GM23338 (cell line): ENCODE results near the gene GOLT1A. TPM values are rescaled to one million over a fixed set of nuclear protein-coding genes. Genes with fewer than 3 reads are reported as not detected.

Source experiments
- ATAC-seq: fragments of 200-7000 bp; cut with Tn5 transposase; 3 replicates; pipeline ENCODE4 v1.9.1; 2020
- DNase-seq: peaks from one replicate; pipeline ENCODE4 v3.0.0-alpha.2; 2015; ENCODE audit warnings: low spot score
- H2AFZ ChIP-seq: fragments of 200-600 bp; sonication (generic); 2 replicates; pipeline ENCODE4 v1.8.0; 2016; ENCODE audit warnings: antibody characterized with exemption, mild to moderate bottlenecking, moderate library complexity
- H3F3A ChIP-seq: fragments of 200-600 bp; sonication (generic); replicated peaks from 2 replicates; pipeline ENCODE4 v1.8.0; 2017; ENCODE audit warnings: antibody characterized with exemption, mixed run types, low read depth
- H3K27ac ChIP-seq: fragments of 200-600 bp; sonication (generic); 2 replicates; pipeline ENCODE4 v1.6.1; 2016; ENCODE audit warnings: low read depth
- H3K27me3 ChIP-seq: fragments of 200-600 bp; sonication (generic); 2 replicates; pipeline ENCODE4 v1.8.0; 2016; ENCODE audit warnings: mild to moderate bottlenecking, mixed run types, moderate library complexity; ENCODE audit not compliant: insufficient read depth
- H3K36me3 ChIP-seq: fragments of 200-600 bp; sonication (generic); 2 replicates; pipeline ENCODE4 v1.8.0; 2016; ENCODE audit warnings: mild to moderate bottlenecking; ENCODE audit not compliant: insufficient read depth
- H3K4me1 ChIP-seq: fragments of 200-600 bp; sonication (generic); 2 replicates; pipeline ENCODE4 v1.8.0; 2016; ENCODE audit warnings: mild to moderate bottlenecking, moderate library complexity; ENCODE audit not compliant: insufficient read depth
- H3K4me2 ChIP-seq: fragments of 200-600 bp; sonication (generic); 2 replicates; pipeline ENCODE4 v1.7.1; 2017; ENCODE audit warnings: mixed run types
- H3K4me3 ChIP-seq: fragments of 200-600 bp; sonication (generic); 2 replicates; pipeline ENCODE4 v1.6.1; 2016; ENCODE audit warnings: mixed run types
- H3K79me2 ChIP-seq: fragments of 200-600 bp; sonication (generic); replicated peaks from 2 replicates; pipeline ENCODE4 v1.8.0; 2017; ENCODE audit warnings: mild to moderate bottlenecking; ENCODE audit not compliant: insufficient read depth
- H3K9me2 ChIP-seq: fragments of 200-600 bp; sonication (generic); 2 replicates; pipeline ENCODE4 v1.8.0; 2017; ENCODE audit not compliant: insufficient read depth
- H4K20me1 ChIP-seq: fragments of 200-600 bp; sonication (generic); replicated peaks from 2 replicates; pipeline ENCODE4 v1.8.0; 2017; ENCODE audit warnings: mild to moderate bottlenecking; ENCODE audit not compliant: insufficient read depth
- H3K27ac Mint-ChIP-seq: 2 replicates; pipeline ENCODE4 v1.8.0; 2020; ENCODE audit warnings: inconsistent platforms, mild to moderate bottlenecking, moderate library complexity, mixed read lengths
- H3K27me3 Mint-ChIP-seq: 3 replicates; pipeline ENCODE4 v1.8.0; 2022; ENCODE audit warnings: low read depth, mild to moderate bottlenecking, moderate library complexity, mixed read lengths, inconsistent platforms; ENCODE audit not compliant: insufficient read depth, poor library complexity
- H3K36me3 Mint-ChIP-seq: 3 replicates; pipeline ENCODE4 v1.8.0; 2021; ENCODE audit warnings: low read depth, mild to moderate bottlenecking, inconsistent platforms, moderate library complexity, mixed read lengths
- H3K4me1 Mint-ChIP-seq: 3 replicates; pipeline ENCODE4 v1.8.0; 2020; ENCODE audit warnings: mild to moderate bottlenecking, inconsistent platforms, mixed read lengths
- H3K4me3 Mint-ChIP-seq: 3 replicates; pipeline ENCODE4 v1.8.0; 2021; ENCODE audit warnings: moderate library complexity, mild to moderate bottlenecking, inconsistent platforms, mixed read lengths
- H3K9me3 Mint-ChIP-seq: 3 replicates; pipeline ENCODE4 v1.8.0; 2020; ENCODE audit warnings: moderate library complexity, mild to moderate bottlenecking, inconsistent platforms, mixed read lengths
- CREB1 ChIP-seq: fragments of 250-450 bp; sonication (Bioruptor Pico); IDR thresholded peaks from 2 replicates; pipeline ENCODE4 v1.5.0; 2020; ENCODE audit warnings: low read depth, mild to moderate bottlenecking, moderate library complexity
- EZH2 ChIP-seq: fragments of 200-600 bp; sonication (generic); IDR thresholded peaks from one replicate; pipeline ENCODE4 v1.8.0; 2017; ENCODE audit warnings: antibody characterized with exemption, mild to moderate bottlenecking, low read depth; ENCODE audit not compliant: unreplicated experiment
- EZH2phosphoT487 ChIP-seq: fragments of 200-600 bp; sonication (generic); IDR thresholded peaks from one replicate; pipeline ENCODE4 v1.8.1; 2018; ENCODE audit warnings: antibody characterized with exemption; ENCODE audit not compliant: unreplicated experiment
- JUNB ChIP-seq: IDR thresholded peaks from one replicate; pipeline ENCODE4 v1.6.1; 2016; ENCODE audit warnings: antibody characterized with exemption; ENCODE audit not compliant: unreplicated experiment
- NANOG ChIP-seq: IDR thresholded peaks from 2 replicates; pipeline ENCODE4 v1.6.1; 2016; ENCODE audit warnings: antibody characterized with exemption, borderline replicate concordance
- STAT1 ChIP-seq: IDR thresholded peaks from one replicate; pipeline ENCODE4 v1.6.1; 2016; ENCODE audit warnings: antibody characterized with exemption; ENCODE audit not compliant: unreplicated experiment
- ZNF114 ChIP-seq: fragments of 250-450 bp; sonication (Bioruptor Pico); IDR thresholded peaks from 2 replicates; pipeline ENCODE4 v1.5.0; 2020; ENCODE audit warnings: mild to moderate bottlenecking, moderate library complexity
- ZNF331 ChIP-seq: fragments of 250-450 bp; sonication (Bioruptor Pico); IDR thresholded peaks from 2 replicates; pipeline ENCODE4 v1.5.0; 2020; ENCODE audit warnings: low read depth, mild to moderate bottlenecking, moderate library complexity
- polyA plus RNA-seq: library from polyadenylated mRNA; unstranded; fragments of >200 nt; fragmentation: Nextera tagmentation; extraction: Ambion mirVana; gene quantifications from 2 replicates; pipeline ENCODE4 v1.2.1, GENCODE V29; 2016
- total RNA-seq: library from RNA; depleted of rRNA; stranded (reverse); fragments of >200 nt; shearing (Covaris generic); gene quantifications from 2 replicates; pipeline ENCODE4 v1.2.3, GENCODE V29; 2014
- TF ChIP-seq, protein P1 (sequence below), 2 experiments: fragments of 200-600 bp in 1 of 2; sonication (generic) in 1 of 2; conservative IDR thresholded peaks; 2 replicates each; pipeline versions ENCODE4 v1.5.1 to v1.6.1; 2016 to 2017; ENCODE audit warnings: antibody characterized with exemption in 2 of 2, low read depth in 2 of 2, mild to moderate bottlenecking in 2 of 2, moderate library complexity in 1 of 2
- TF ChIP-seq, protein P2 (sequence below): IDR thresholded peaks from one replicate; pipeline ENCODE4 v1.6.1; 2018; ENCODE audit warnings: antibody characterized with exemption; ENCODE audit not compliant: unreplicated experiment
- TF ChIP-seq, protein P3 (sequence below): IDR thresholded peaks from 2 replicates; pipeline ENCODE4 v1.6.1; 2016; ENCODE audit warnings: antibody characterized with exemption

GOLT1A gene
- total and polyA plus RNA-seq, 2 experiments from 2014 or later: 3.0 to 7.2 TPM

DNA sequence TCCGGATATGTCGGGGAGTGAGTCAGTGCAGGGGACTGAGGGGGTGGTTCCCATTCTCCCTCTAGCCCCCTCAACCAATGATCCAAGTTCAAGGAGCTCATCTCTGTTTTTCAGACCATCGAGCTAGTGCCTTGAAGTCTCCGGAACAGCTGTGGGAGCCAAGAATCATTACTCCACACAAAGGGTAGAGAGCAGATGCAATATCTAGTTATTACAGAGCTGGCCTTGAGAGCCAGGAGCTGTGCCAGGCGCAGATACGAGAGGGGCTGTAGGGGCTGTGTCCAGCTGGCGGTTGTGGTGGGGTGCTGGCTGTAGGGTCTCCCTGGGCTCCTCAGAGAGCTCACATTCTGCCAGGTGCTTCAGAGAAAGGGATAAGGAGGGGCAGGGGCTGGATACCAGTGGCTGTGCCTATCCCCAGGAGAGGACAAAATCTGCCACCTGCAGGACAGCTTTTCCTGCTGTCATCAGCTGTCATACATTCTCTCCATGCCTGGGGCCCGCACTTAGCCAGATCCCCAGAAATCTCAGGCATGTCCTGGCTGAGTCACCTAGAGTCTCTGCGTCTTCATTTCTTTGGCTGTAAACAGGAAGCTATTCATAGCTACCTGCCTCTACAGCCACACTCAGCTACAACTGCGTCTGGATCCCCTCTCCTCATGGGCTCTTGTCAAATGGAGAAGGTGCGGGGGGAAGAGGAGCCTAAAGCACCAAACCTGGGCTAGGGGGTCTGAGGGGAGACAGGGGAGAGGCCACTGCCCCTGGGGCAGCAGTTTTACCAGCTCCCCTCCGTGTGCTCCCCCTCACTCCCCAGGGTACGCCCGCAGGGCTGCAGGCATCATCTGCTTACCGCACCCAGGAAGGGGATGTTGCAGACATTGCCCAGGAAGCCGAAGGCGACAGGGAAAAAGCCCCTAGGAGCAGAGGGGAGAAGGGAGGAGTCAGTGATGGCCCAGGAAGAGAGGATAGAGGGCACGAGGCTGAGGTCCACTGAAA lies 15.1 kb downstream of the GOLT1A start:
- Histone ChIP-seq H3K4me3 (no peak overlapping the region), H3K4me2 (no peak overlapping the region; the same call in 1 of the 2 replicates), H3K27me3 (no peaks in the 10 kb centered on the region), H3F3A (no peaks in the 10 kb centered on the region), H3K36me3 (no peaks in the 10 kb centered on the region), H2AFZ (no peak overlapping the region), H3K79me2 (no peaks in the 10 kb centered on the region), H4K20me1 (no peaks in the 10 kb centered on the region; the same call in 1 of the 2 replicates), H3K27ac (no peak overlapping the region), H3K4me1 (no peaks in the 10 kb centered on the region; the same call in 1 of the 2 replicates), H3K9me2 (no peaks in the 10 kb centered on the region)
- Mint-ChIP-seq H3K4me1 (peaks cover 10% of the 10 kb centered on the region; the same call in 2 of the 3 replicates), H3K9me3 (no peaks in the 10 kb centered on the region; the same call in 2 of the 3 replicates), H3K4me3 (no peak overlapping the region; the same call in 2 of the 3 replicates), H3K27me3 (peaks cover 5% of the 10 kb centered on the region), H3K27ac (peak overlapping the region; percentile 22; the same call in 1 of the 2 replicates), H3K36me3 (no peaks in the 10 kb centered on the region)
- no peak for TF ChIP-seq CREB1 (CRISPR knock-in tag)
- TF ChIP-seq, protein P1, sequence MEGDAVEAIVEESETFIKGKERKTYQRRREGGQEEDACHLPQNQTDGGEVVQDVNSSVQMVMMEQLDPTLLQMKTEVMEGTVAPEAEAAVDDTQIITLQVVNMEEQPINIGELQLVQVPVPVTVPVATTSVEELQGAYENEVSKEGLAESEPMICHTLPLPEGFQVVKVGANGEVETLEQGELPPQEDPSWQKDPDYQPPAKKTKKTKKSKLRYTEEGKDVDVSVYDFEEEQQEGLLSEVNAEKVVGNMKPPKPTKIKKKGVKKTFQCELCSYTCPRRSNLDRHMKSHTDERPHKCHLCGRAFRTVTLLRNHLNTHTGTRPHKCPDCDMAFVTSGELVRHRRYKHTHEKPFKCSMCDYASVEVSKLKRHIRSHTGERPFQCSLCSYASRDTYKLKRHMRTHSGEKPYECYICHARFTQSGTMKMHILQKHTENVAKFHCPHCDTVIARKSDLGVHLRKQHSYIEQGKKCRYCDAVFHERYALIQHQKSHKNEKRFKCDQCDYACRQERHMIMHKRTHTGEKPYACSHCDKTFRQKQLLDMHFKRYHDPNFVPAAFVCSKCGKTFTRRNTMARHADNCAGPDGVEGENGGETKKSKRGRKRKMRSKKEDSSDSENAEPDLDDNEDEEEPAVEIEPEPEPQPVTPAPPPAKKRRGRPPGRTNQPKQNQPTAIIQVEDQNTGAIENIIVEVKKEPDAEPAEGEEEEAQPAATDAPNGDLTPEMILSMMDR (conservative IDR thresholded peaks at IDR 0.05; ENCODE audit: low read depth in 2 of 2): peak; percentile 7 to 49; a peak in 2 of 4 replicates
- ATAC-seq: peak; percentile 38
- peak; percentile 68 for DNase-seq

DNA sequence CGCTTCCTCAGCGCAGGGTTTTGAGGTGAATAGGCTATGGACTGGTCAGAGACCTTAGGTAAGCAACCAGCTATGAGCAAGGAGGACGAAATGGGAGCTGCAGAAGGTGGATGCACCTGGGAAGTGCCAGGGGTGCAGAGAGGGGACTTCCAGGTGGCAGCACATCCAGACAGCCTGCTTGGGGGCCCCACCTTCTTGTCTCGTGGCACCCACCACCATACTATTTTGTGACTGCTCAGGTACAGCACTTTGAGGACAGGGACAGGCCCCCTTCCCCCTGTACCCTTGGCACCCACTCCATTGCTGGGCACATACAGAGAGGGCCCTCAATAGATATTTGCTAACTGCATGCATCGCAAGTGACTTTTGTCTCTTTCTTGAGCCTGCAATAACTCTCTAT lies 16.7 kb downstream of the GOLT1A start:
- H2AFZ ChIP-seq: no peak overlapping the region
- no peak for ATAC-seq
- Mint-ChIP-seq H3K36me3 (no peaks in the 10 kb centered on the region), H3K27ac (no peak overlapping the region), H3K9me3 (no peaks in the 10 kb centered on the region; the same call in 2 of the 3 replicates), H3K4me3 (no peak overlapping the region), H3K27me3 (peaks cover 8% of the 10 kb centered on the region), H3K4me1 (peaks cover 10% of the 10 kb centered on the region; the same call in 2 of the 3 replicates)
- H3K36me3 ChIP-seq: no peaks in the 10 kb centered on the region
- H3K79me2 ChIP-seq: no peaks in the 10 kb centered on the region
- H3K4me1 ChIP-seq: no peaks in the 10 kb centered on the region; the same call in 1 of the 2 replicates
- H3K27ac ChIP-seq: no peak overlapping the region
- H4K20me1 ChIP-seq: no peaks in the 10 kb centered on the region
- H3K27me3 ChIP-seq: peaks cover 3% of the 10 kb centered on the region; the same call in 1 of the 2 replicates
- H3K9me2 ChIP-seq: no peaks in the 10 kb centered on the region
- no peaks in the 10 kb centered on the region for H3F3A ChIP-seq
- no peak overlapping the region for H3K4me2 ChIP-seq
- DNase-seq: no peak
- no peak for TF ChIP-seq CREB1 (CRISPR knock-in tag)
- TF ChIP-seq JUNB: no peak
- no peak for TF ChIP-seq ZNF331 (CRISPR knock-in tag)
- no peak for TF ChIP-seq ZNF114 (CRISPR knock-in tag)
- no peak for TF ChIP-seq EZH2
- TF ChIP-seq, protein P2, sequence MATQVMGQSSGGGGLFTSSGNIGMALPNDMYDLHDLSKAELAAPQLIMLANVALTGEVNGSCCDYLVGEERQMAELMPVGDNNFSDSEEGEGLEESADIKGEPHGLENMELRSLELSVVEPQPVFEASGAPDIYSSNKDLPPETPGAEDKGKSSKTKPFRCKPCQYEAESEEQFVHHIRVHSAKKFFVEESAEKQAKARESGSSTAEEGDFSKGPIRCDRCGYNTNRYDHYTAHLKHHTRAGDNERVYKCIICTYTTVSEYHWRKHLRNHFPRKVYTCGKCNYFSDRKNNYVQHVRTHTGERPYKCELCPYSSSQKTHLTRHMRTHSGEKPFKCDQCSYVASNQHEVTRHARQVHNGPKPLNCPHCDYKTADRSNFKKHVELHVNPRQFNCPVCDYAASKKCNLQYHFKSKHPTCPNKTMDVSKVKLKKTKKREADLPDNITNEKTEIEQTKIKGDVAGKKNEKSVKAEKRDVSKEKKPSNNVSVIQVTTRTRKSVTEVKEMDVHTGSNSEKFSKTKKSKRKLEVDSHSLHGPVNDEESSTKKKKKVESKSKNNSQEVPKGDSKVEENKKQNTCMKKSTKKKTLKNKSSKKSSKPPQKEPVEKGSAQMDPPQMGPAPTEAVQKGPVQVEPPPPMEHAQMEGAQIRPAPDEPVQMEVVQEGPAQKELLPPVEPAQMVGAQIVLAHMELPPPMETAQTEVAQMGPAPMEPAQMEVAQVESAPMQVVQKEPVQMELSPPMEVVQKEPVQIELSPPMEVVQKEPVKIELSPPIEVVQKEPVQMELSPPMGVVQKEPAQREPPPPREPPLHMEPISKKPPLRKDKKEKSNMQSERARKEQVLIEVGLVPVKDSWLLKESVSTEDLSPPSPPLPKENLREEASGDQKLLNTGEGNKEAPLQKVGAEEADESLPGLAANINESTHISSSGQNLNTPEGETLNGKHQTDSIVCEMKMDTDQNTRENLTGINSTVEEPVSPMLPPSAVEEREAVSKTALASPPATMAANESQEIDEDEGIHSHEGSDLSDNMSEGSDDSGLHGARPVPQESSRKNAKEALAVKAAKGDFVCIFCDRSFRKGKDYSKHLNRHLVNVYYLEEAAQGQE: no peak
- no peak for TF ChIP-seq STAT1
- no peak for TF ChIP-seq EZH2phosphoT487
- TF ChIP-seq NANOG: no peak
- TF ChIP-seq, protein P1 (conservative IDR thresholded peaks at IDR 0.05; ENCODE audit: low read depth in 2 of 2): no peak
- TF ChIP-seq, protein P3, sequence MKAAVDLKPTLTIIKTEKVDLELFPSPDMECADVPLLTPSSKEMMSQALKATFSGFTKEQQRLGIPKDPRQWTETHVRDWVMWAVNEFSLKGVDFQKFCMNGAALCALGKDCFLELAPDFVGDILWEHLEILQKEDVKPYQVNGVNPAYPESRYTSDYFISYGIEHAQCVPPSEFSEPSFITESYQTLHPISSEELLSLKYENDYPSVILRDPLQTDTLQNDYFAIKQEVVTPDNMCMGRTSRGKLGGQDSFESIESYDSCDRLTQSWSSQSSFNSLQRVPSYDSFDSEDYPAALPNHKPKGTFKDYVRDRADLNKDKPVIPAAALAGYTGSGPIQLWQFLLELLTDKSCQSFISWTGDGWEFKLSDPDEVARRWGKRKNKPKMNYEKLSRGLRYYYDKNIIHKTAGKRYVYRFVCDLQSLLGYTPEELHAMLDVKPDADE: no peak
- H3K4me3 ChIP-seq: no peak overlapping the region
